22Rv1 (cell line): Measurements from ENCODE around the gene ABLIM2.

Experiments used
- CTCF ChIP-seq: fragments of 450-650 bp; IDR thresholded peaks from 2 replicates; pipeline ENCODE4 v1.5.1; 2017; ENCODE audit warnings: mild to moderate bottlenecking
- ZFX ChIP-seq: fragments of 450-650 bp; IDR thresholded peaks from 2 replicates; pipeline ENCODE4 v1.6.1; 2017; ENCODE audit warnings: antibody characterized with exemption, borderline replicate concordance

- TF ChIP-seq CTCF (no peak), ZFX (no peak)
Measured at GRCh38 chr4:8114456-8115202, 44.0 kb downstream of the ABLIM2 start.
